ENCODE data around the gene SLC6A13. TPM values are rescaled to one million over a fixed set of nuclear protein-coding genes. Genes with fewer than 3 reads are reported as not detected.

The SLC6A13 gene
- total and polyA plus RNA-seq, 2 of the 13 experiments (the other 11 are each of a cell fraction or from before 2014, with no cell fraction given): 0.05 to 0.15 TPM

- no peak for TF ChIP-seq ZNF597 (CRISPR knock-in tag; IDR thresholded peaks at IDR 0.05)
- TF ChIP-seq TRIM24 (CRISPR knock-in tag; IDR thresholded peaks at IDR 0.05): no peak
- TF ChIP-seq TAF1 (CRISPR knock-in tag; IDR thresholded peaks at IDR 0.05): no peak
- no peak for TF ChIP-seq ZNF138 (CRISPR knock-in tag; IDR thresholded peaks at IDR 0.05; ENCODE audit: low read depth)
- no peak for TF ChIP-seq GTF3A (CRISPR knock-in tag; conservative IDR thresholded peaks at IDR 0.05)
- no peak for TF ChIP-seq SMARCE1 (IDR thresholded peaks at IDR 0.05; ENCODE audit: borderline replicate concordance)
- TF ChIP-seq ASH2L (IDR thresholded peaks at IDR 0.05; ENCODE audit: insufficient read length, low read depth, low read length): no peak
- TF ChIP-seq SIN3B (IDR thresholded peaks at IDR 0.05; ENCODE audit: low read length): no peak
- no peak for TF ChIP-seq ZEB1 (IDR thresholded peaks at IDR 0.05; ENCODE audit: insufficient replicate concordance, low read depth)
- TF ChIP-seq, protein P1, sequence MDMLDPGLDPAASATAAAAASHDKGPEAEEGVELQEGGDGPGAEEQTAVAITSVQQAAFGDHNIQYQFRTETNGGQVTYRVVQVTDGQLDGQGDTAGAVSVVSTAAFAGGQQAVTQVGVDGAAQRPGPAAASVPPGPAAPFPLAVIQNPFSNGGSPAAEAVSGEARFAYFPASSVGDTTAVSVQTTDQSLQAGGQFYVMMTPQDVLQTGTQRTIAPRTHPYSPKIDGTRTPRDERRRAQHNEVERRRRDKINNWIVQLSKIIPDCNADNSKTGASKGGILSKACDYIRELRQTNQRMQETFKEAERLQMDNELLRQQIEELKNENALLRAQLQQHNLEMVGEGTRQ (IDR thresholded peaks at IDR 0.05; ENCODE audit: low read depth, low read length): no peak
- TF ChIP-seq, protein P1 (CRISPR knock-in tag; IDR thresholded peaks at IDR 0.05; ENCODE audit: borderline replicate concordance): no peak
- TF ChIP-seq ARNT2 (CRISPR knock-in tag; IDR thresholded peaks at IDR 0.05; ENCODE audit: low read depth): no peak
- TF ChIP-seq DBP (CRISPR knock-in tag; IDR thresholded peaks at IDR 0.05; ENCODE audit: not compliant biosample characterization): no peak
- no peak; the same call in 1 of the 2 replicates for TF ChIP-seq ARID4A (CRISPR knock-in tag; IDR thresholded peaks at IDR 0.05; ENCODE audit: borderline replicate concordance)
- TF ChIP-seq ZNF30 (CRISPR knock-in tag; IDR thresholded peaks at IDR 0.05): no peak
- no peak for TF ChIP-seq RBAK (CRISPR knock-in tag; IDR thresholded peaks at IDR 0.05)
- TF ChIP-seq IKZF4 (CRISPR knock-in tag; IDR thresholded peaks at IDR 0.05; ENCODE audit: borderline replicate concordance, low read depth, not compliant biosample characterization): no peak
- no peak for TF ChIP-seq ZSCAN5A (CRISPR knock-in tag; IDR thresholded peaks at IDR 0.05; ENCODE audit: borderline replicate concordance)
- no peak for TF ChIP-seq SPEN (CRISPR knock-in tag; IDR thresholded peaks at IDR 0.05; ENCODE audit: low read depth)
These were observed 49.7 kb downstream of the SLC6A13 start (continued) for GRCh38 chr12:212715-213526.
